SK-N-SH treated with all-trans-retinoic acid at 6 μM for 48 hours (cell line): Measurements from ENCODE around the gene LCN6.

Experiments used
- ATAC-seq: fragments of 200-7000 bp; cut with Tn5 transposase; 3 replicates; pipeline ENCODE4 v1.9.1; 2020; ENCODE audit warnings: mild to moderate bottlenecking, moderate library complexity
- ARNTL ChIP-seq: fragments of 450-650 bp; formaldehyde crosslinking; IDR thresholded peaks from 2 replicates; pipeline ENCODE4 v1.5.0; 2020; ENCODE audit warnings: low read depth, mild to moderate bottlenecking, moderate library complexity, borderline replicate concordance
- BACH2 ChIP-seq: fragments of 250-450 bp; sonication (Bioruptor Pico); IDR thresholded peaks from 2 replicates; pipeline ENCODE4 v1.9.0; 2021; ENCODE audit warnings: mild to moderate bottlenecking, borderline replicate concordance
- CSDC2 ChIP-seq: fragments of 250-450 bp; sonication (Bioruptor Pico); IDR thresholded peaks from 2 replicates; pipeline ENCODE4 v1.5.0; 2020; ENCODE audit warnings: mild to moderate bottlenecking, moderate library complexity
- ESRRG ChIP-seq: fragments of 250-450 bp; sonication (Bioruptor Pico); IDR thresholded peaks from 2 replicates; pipeline ENCODE4 v1.6.1; 2021; ENCODE audit warnings: mild to moderate bottlenecking
- GLIS3 ChIP-seq: fragments of 250-450 bp; sonication (Bioruptor Pico); IDR thresholded peaks from 2 replicates; pipeline ENCODE4 v1.5.0; 2020; ENCODE audit warnings: mild to moderate bottlenecking, moderate library complexity
- ISL1 ChIP-seq: fragments of 250-450 bp; sonication (Bioruptor Pico); IDR thresholded peaks from 2 replicates; pipeline ENCODE4 v2.1.2; 2022; ENCODE audit warnings: mild to moderate bottlenecking, moderate library complexity
- OSR1 ChIP-seq: fragments of 250-450 bp; sonication (Bioruptor Pico); IDR thresholded peaks from 2 replicates; pipeline ENCODE4 v1.8.0; 2022; ENCODE audit warnings: moderate library complexity, mild to moderate bottlenecking, inconsistent platforms
- POU6F1 ChIP-seq: fragments of 250-450 bp; sonication (Bioruptor Pico); IDR thresholded peaks from 2 replicates; pipeline ENCODE4 v1.8.0; 2021; ENCODE audit warnings: low read depth, mild to moderate bottlenecking, moderate library complexity, borderline replicate concordance
- PPARA ChIP-seq: fragments of 250-450 bp; sonication (Bioruptor Pico); IDR thresholded peaks from 2 replicates; pipeline ENCODE4 v1.5.0; 2020; ENCODE audit warnings: mild to moderate bottlenecking, borderline replicate concordance
- RARB ChIP-seq: fragments of 250-450 bp; sonication (Bioruptor Pico); IDR thresholded peaks from 2 replicates; pipeline ENCODE4 v1.8.0; 2021; ENCODE audit warnings: mild to moderate bottlenecking, moderate library complexity
- SNAI2 ChIP-seq: fragments of 250-450 bp; sonication (Bioruptor Pico); IDR thresholded peaks from 2 replicates; pipeline ENCODE4 v1.5.0; 2020; ENCODE audit warnings: mild to moderate bottlenecking, moderate library complexity
- TCF4 ChIP-seq: fragments of 250-450 bp; sonication (Bioruptor Pico); IDR thresholded peaks from 2 replicates; pipeline ENCODE4 v1.8.0; 2021; ENCODE audit warnings: mild to moderate bottlenecking, moderate library complexity, borderline replicate concordance
- TOX ChIP-seq: fragments of 250-450 bp; sonication (Bioruptor Pico); IDR thresholded peaks from 2 replicates; pipeline ENCODE4 v1.8.0; 2021; ENCODE audit warnings: mild to moderate bottlenecking, moderate library complexity, borderline replicate concordance
- TSHZ2 ChIP-seq: fragments of 250-450 bp; sonication (Bioruptor Pico); IDR thresholded peaks from 2 replicates; pipeline ENCODE4 v1.5.0; 2020; ENCODE audit warnings: mild to moderate bottlenecking, moderate library complexity
- ZC3H10 ChIP-seq: fragments of 250-450 bp; sonication (Bioruptor Pico); IDR thresholded peaks from 2 replicates; pipeline ENCODE4 v1.5.1; 2021; ENCODE audit warnings: mild to moderate bottlenecking, moderate library complexity
- ZFP3 ChIP-seq: fragments of 250-450 bp; sonication (Bioruptor Pico); IDR thresholded peaks from 2 replicates; pipeline ENCODE4 v1.5.0; 2020; ENCODE audit warnings: mild to moderate bottlenecking, moderate library complexity
- ZFP30 ChIP-seq: fragments of 450-650 bp; formaldehyde crosslinking; IDR thresholded peaks from 2 replicates; pipeline ENCODE4 v1.5.0; 2022; ENCODE audit warnings: mild to moderate bottlenecking, moderate library complexity
- ZNF565 ChIP-seq: fragments of 450-650 bp; formaldehyde crosslinking; conservative IDR thresholded peaks from 2 replicates; pipeline ENCODE4 v1.5.0; 2020; ENCODE audit warnings: low read depth, mild to moderate bottlenecking, moderate library complexity
- ZNF70 ChIP-seq: fragments of 450-650 bp; formaldehyde crosslinking; IDR thresholded peaks from 2 replicates; pipeline ENCODE4 v1.5.0; 2020; ENCODE audit warnings: mild to moderate bottlenecking, moderate library complexity
- ZNF8 ChIP-seq: fragments of 450-650 bp; formaldehyde crosslinking; IDR thresholded peaks from 2 replicates; pipeline ENCODE4 v1.5.0; 2020; ENCODE audit warnings: mild to moderate bottlenecking, moderate library complexity
- TF ChIP-seq, protein P1 (sequence below): fragments of 250-450 bp; sonication (Bioruptor Pico); IDR thresholded peaks from 2 replicates; pipeline ENCODE4 v1.8.0; 2020; ENCODE audit warnings: mild to moderate bottlenecking, moderate library complexity, borderline replicate concordance
- TF ChIP-seq, protein P2 (sequence below): fragments of 250-450 bp; sonication (Bioruptor Pico); IDR thresholded peaks from 2 replicates; pipeline ENCODE4 v1.5.1; 2020; ENCODE audit warnings: low read depth, mild to moderate bottlenecking, moderate library complexity
- TF ChIP-seq, protein P3 (sequence below): fragments of 250-450 bp; sonication (Bioruptor Pico); IDR thresholded peaks from 2 replicates; pipeline ENCODE4 v1.5.1; 2021; ENCODE audit warnings: mild to moderate bottlenecking, moderate library complexity

Gene LCN6

GRCh38 chr9:136703276-136703860, 45.0 kb downstream of the LCN6 start:
- no peak for ATAC-seq
- TF ChIP-seq ZFP30 (CRISPR knock-in tag) (no peak), ESRRG (CRISPR knock-in tag) (no peak), POU6F1 (CRISPR knock-in tag) (no peak), ZNF8 (CRISPR knock-in tag) (no peak), ZFP3 (no peak), SNAI2 (no peak), BACH2 (CRISPR knock-in tag) (no peak), ZNF565 (CRISPR knock-in tag) (no peak), ARNTL (no peak), ZNF70 (CRISPR knock-in tag) (no peak), RARB (CRISPR knock-in tag) (no peak), GLIS3 (CRISPR knock-in tag) (no peak), TCF4 (CRISPR knock-in tag) (no peak), ISL1 (CRISPR knock-in tag) (no peak), TOX (CRISPR knock-in tag) (no peak)
- TF ChIP-seq, protein P1, sequence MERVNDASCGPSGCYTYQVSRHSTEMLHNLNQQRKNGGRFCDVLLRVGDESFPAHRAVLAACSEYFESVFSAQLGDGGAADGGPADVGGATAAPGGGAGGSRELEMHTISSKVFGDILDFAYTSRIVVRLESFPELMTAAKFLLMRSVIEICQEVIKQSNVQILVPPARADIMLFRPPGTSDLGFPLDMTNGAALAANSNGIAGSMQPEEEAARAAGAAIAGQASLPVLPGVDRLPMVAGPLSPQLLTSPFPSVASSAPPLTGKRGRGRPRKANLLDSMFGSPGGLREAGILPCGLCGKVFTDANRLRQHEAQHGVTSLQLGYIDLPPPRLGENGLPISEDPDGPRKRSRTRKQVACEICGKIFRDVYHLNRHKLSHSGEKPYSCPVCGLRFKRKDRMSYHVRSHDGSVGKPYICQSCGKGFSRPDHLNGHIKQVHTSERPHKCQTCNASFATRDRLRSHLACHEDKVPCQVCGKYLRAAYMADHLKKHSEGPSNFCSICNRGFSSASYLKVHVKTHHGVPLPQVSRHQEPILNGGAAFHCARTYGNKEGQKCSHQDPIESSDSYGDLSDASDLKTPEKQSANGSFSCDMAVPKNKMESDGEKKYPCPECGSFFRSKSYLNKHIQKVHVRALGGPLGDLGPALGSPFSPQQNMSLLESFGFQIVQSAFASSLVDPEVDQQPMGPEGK (CRISPR knock-in tag), result no peak

DNA sequence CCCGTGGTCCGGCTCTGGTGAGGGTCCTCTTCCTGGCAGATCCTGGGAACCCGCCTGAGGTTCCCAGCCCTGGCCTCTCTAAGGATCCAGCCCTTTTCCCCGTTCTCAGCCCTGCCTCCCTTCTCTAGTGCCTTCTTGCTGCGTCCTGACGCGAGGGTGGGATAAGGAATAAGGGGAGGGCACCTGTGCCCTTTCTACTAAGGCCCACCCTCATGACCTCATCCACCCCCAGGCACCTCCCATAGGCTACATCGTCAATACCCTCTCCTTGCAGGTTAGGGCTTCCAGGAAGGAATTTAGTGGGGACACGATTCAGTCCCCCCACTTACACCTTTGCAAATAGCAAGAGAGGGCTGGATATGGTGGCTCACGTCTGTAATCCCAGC, 46.7 kb downstream of the LCN6 start:
- TF ChIP-seq ZNF70 (CRISPR knock-in tag) (no peak), ZFP3 (no peak), TSHZ2 (CRISPR knock-in tag) (no peak), OSR1 (CRISPR knock-in tag) (no peak), BACH2 (CRISPR knock-in tag) (no peak), RARB (CRISPR knock-in tag) (no peak), PPARA (CRISPR knock-in tag) (no peak), ZFP30 (CRISPR knock-in tag) (no peak), POU6F1 (CRISPR knock-in tag) (no peak), CSDC2 (no peak), ZC3H10 (CRISPR knock-in tag) (no peak), SNAI2 (no peak), TCF4 (CRISPR knock-in tag) (no peak), ISL1 (CRISPR knock-in tag) (no peak), ZNF8 (CRISPR knock-in tag) (no peak), TOX (CRISPR knock-in tag) (no peak)
- TF ChIP-seq, protein P1 (CRISPR knock-in tag), result no peak
- TF ChIP-seq, protein P2, sequence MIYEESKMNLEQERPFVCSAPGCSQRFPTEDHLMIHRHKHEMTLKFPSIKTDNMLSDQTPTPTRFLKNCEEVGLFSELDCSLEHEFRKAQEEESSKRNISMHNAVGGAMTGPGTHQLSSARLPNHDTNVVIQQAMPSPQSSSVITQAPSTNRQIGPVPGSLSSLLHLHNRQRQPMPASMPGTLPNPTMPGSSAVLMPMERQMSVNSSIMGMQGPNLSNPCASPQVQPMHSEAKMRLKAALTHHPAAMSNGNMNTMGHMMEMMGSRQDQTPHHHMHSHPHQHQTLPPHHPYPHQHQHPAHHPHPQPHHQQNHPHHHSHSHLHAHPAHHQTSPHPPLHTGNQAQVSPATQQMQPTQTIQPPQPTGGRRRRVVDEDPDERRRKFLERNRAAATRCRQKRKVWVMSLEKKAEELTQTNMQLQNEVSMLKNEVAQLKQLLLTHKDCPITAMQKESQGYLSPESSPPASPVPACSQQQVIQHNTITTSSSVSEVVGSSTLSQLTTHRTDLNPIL (CRISPR knock-in tag), result no peak
- TF ChIP-seq, protein P3, sequence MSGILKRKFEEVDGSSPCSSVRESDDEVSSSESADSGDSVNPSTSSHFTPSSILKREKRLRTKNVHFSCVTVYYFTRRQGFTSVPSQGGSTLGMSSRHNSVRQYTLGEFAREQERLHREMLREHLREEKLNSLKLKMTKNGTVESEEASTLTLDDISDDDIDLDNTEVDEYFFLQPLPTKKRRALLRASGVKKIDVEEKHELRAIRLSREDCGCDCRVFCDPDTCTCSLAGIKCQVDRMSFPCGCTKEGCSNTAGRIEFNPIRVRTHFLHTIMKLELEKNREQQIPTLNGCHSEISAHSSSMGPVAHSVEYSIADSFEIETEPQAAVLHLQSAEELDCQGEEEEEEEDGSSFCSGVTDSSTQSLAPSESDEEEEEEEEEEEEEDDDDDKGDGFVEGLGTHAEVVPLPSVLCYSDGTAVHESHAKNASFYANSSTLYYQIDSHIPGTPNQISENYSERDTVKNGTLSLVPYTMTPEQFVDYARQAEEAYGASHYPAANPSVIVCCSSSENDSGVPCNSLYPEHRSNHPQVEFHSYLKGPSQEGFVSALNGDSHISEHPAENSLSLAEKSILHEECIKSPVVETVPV, result no peak
- no peak for ATAC-seq
